ENCODE measurements around the gene C11orf42. TPM values are rescaled to one million over a fixed set of nuclear protein-coding genes. Genes with fewer than 3 reads are reported as not detected.

Gene C11orf42
- total RNA-seq, 1 experiment from 2014 or later = not detected

DNA sequence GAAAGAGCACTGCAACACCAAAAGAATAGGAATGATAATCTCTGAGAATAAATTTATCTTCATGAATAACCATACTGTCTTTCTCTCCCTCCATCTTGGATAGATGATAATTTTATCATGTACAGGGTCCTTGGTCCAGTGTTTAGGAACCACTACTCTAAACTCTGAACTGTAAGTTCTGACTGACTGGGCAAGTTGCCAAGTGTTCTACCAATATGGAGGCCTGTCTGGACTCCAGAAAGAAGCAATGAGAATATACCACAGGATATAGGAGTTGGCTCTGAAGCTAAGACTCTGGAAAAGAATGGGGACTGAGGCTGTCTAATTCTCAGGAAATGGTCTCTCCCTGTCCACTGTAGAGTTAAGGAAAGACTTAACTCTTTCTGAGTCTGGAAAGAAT is 27.5 kb downstream of the C11orf42 start:
- intact Hi-C loops (cut with micrococcal nuclease; ENCODE audit: unreplicated experiment) = loop anchor here (5.0 to 10.0 kb wide), 4 partner anchors 119 to 1626 kb away; partner anchors contain the start of genes ARFIP2, TAF10, TIMM10B and TPP1
- no TSS peak for BruUV-seq (replicated peaks)
- no peak for TF ChIP-seq CTCF (IDR thresholded peaks at IDR 0.05; ENCODE audit: insufficient read depth in 1 of 2, low read depth in 1 of 2, low read length in 1 of 2, severe bottlenecking in 1 of 2, unreplicated experiment in 1 of 2)

DNA sequence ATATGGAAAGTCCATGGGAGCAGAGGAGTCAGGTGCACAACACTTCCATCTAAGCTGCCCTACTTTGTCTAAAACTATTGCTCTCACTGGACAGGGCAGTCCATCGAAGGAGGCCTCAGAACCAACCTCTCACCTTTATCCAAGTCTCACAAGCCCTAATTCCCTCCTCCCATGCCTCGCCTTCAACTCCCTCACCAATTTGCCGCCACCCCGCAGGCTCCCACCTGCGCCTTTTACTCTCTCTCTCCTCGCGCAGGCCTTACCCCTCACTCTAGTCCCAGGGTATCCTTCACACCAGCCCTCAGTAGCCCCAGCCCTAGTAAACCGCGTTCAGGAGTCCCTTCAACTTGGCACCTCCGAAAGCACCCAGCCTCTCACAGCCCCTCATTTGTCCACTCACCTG is 28.6 kb downstream of the C11orf42 start:
- Mint-ChIP-seq H3K36me3 (ENCODE audit: insufficient read depth, unreplicated experiment) (peaks cover 7% of the 10 kb centered on the region), H3K4me1 (ENCODE audit: low read depth, unreplicated experiment) (peaks cover 19% of the 10 kb centered on the region), H3K9me3 (ENCODE audit: unreplicated experiment) (no peaks in the 10 kb centered on the region), H3K27ac (ENCODE audit: unreplicated experiment) (peak overlapping the region; percentile 90), H3K4me3 (ENCODE audit: unreplicated experiment) (peak overlapping the region; percentile 87), H3K27me3 (ENCODE audit: insufficient read depth, unreplicated experiment) (no peaks in the 10 kb centered on the region)
- H3K36me3 ChIP-seq (ENCODE audit: control insufficient read depth, insufficient read depth, low read length) = no peaks in the 10 kb centered on the region
- CTCF ChIA-PET = interaction anchor here (0.6 to 2.5 kb wide), 9 partner anchors 17 to 154 kb away, joined by 3 to 13 read pairs (median 3); no protein-coding TSS in a partner anchor
- TF ChIP-seq CTCF (IDR thresholded peaks at IDR 0.05; ENCODE audit: insufficient read depth in 1 of 2, low read depth in 1 of 2, low read length in 1 of 2, severe bottlenecking in 1 of 2, unreplicated experiment in 1 of 2) = no peak
- no peaks in the 10 kb centered on the region for H3K27me3 ChIP-seq (replicated peaks; ENCODE audit: control insufficient read depth, insufficient read depth, low read length)
- DNase-seq = no peak
- TSS peak; percentile 18 for BruUV-seq (replicated peaks)
- POLR2A ChIA-PET = interaction anchor here (0.6 to 1.1 kb wide), 2 partner anchors 110 to 449 kb away, joined by 3 to 4 read pairs; partner anchors contain the start of gene MRPL17
- peaks cover 22% of the 10 kb centered on the region for H3K4me1 ChIP-seq
- no peaks in the 10 kb centered on the region for H3K9me3 ChIP-seq
- H3K4me3 ChIP-seq (ENCODE audit: low read depth, low read length) = peak overlapping the region; percentile 89
- intact Hi-C loops (cut with micrococcal nuclease; ENCODE audit: unreplicated experiment) = loop anchor here (1.0 to 10.0 kb wide), 5 partner anchors 14 to 1627 kb away; partner anchors contain the start of genes ARFIP2, TAF10, TIMM10B and TPP1

More for the DNA sequence above, 27.5 kb downstream of the C11orf42 start:
- no peak for DNase-seq
- H3K4me3 ChIP-seq (ENCODE audit: low read depth, low read length) = no peak overlapping the region
- H3K9me3 Mint-ChIP-seq (ENCODE audit: unreplicated experiment) = no peaks in the 10 kb centered on the region
- ChIA-PET POLR2A (no interaction called here), CTCF (no interaction called here)
- H3K4me3 Mint-ChIP-seq (ENCODE audit: unreplicated experiment) = peak overlapping the region; percentile 87
- no peaks in the 10 kb centered on the region for H3K36me3 ChIP-seq (ENCODE audit: control insufficient read depth, insufficient read depth, low read length)
- H3K9me3 ChIP-seq = no peaks in the 10 kb centered on the region
- H3K27ac Mint-ChIP-seq (ENCODE audit: unreplicated experiment) = no peak overlapping the region
- H3K4me1 ChIP-seq = peaks cover 16% of the 10 kb centered on the region
- peaks cover 7% of the 10 kb centered on the region for H3K36me3 Mint-ChIP-seq (ENCODE audit: insufficient read depth, unreplicated experiment)
- H3K27me3 ChIP-seq (replicated peaks; ENCODE audit: control insufficient read depth, insufficient read depth, low read length) = no peaks in the 10 kb centered on the region
- H3K27me3 Mint-ChIP-seq (ENCODE audit: insufficient read depth, unreplicated experiment) = no peaks in the 10 kb centered on the region
- H3K4me1 Mint-ChIP-seq (ENCODE audit: low read depth, unreplicated experiment) = peaks cover 19% of the 10 kb centered on the region

DNA sequence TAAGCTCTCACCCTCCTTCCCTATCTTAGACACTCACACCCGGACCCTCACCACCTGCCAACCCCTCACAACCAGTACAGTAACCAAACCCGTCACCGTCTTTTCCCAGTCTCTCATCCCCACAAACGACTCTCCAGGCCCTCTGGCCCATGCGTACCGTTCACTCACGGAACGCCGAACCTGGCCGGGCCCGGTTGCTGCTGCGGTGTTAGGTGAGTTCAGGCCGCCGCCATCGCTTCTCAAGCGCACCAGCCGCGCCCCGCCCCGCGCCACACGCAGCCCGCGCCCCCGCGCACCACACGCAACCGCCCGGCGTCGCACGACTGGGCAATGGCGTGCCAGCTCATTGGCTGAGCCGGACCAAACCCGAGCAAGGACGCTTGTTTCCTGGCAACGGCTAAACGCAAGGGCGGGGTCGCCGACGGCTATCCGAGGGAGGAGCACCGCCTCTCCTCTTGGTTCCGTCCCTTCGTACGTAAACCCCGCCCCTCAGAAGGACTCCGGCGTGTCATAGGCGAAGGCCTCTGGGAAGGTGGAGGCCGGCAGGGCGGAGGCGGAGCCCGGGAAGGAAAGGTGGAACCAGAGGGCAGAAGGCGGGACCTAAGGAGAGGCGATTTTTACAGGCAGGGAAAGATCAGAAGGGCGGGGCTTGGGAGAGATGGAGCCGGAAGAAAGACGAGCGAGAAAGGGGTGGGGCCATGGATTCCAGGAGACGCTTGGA is 29.2 kb downstream of the C11orf42 start, which contains the start of gene FHIP1B:
Gene FHIP1B (minus strand): TSS at position 250 of the 721 bp plus-strand sequence. CDS start 10,120 bp downstream, outside the sequence.
- POLR2A ChIA-PET = interaction anchor here (0.6 to 1.1 kb wide), 3 partner anchors 111 to 449 kb away, joined by 3 to 4 read pairs (median 3); partner anchors contain the start of gene MRPL17
- Mint-ChIP-seq H3K36me3 (ENCODE audit: insufficient read depth, unreplicated experiment) (peaks cover 7% of the 10 kb centered on the region), H3K27me3 (ENCODE audit: insufficient read depth, unreplicated experiment) (no peaks in the 10 kb centered on the region), H3K9me3 (ENCODE audit: unreplicated experiment) (no peaks in the 10 kb centered on the region), H3K4me3 (ENCODE audit: unreplicated experiment) (peak within 1 kb of the TSS; percentile 87), H3K4me1 (ENCODE audit: low read depth, unreplicated experiment) (peaks cover 19% of the 10 kb centered on the region), H3K27ac (ENCODE audit: unreplicated experiment) (peak within 1 kb of the TSS; percentile 90)
- no peaks in the 10 kb centered on the region for H3K36me3 ChIP-seq (ENCODE audit: control insufficient read depth, insufficient read depth, low read length)
- peak; percentile 100 for DNase-seq
- CTCF ChIA-PET = interaction anchor here (0.6 to 2.5 kb wide), 8 partner anchors 17 to 154 kb away, joined by 3 to 13 read pairs (median 4); no protein-coding TSS in a partner anchor
- no peak for TF ChIP-seq CTCF (IDR thresholded peaks at IDR 0.05; ENCODE audit: insufficient read depth in 1 of 2, low read depth in 1 of 2, low read length in 1 of 2, severe bottlenecking in 1 of 2, unreplicated experiment in 1 of 2)
- peak within 1 kb of the TSS; percentile 89 for H3K4me3 ChIP-seq (ENCODE audit: low read depth, low read length)
- no TSS peak for BruUV-seq (replicated peaks)
- no peaks in the 10 kb centered on the region for H3K9me3 ChIP-seq
- peaks cover 19% of the 10 kb centered on the region for H3K4me1 ChIP-seq
- intact Hi-C loops (cut with micrococcal nuclease; ENCODE audit: unreplicated experiment) = loop anchor here (1.0 to 10.0 kb wide), 6 partner anchors 14 to 1627 kb away; partner anchors contain the start of genes ARFIP2, TAF10, TIMM10B and TPP1
- H3K27me3 ChIP-seq (replicated peaks; ENCODE audit: control insufficient read depth, insufficient read depth, low read length) = no peaks in the 10 kb centered on the region

All from Caco-2 (cell line).